IMR-90 (cell line): ENCODE measurements around the gene RAI14. TPM values are rescaled to one million over a fixed set of nuclear protein-coding genes. Genes with fewer than 3 reads are reported as not detected.

Experiments
- ATAC-seq: fragments of 200-7000 bp; cut with Tn5 transposase; 2 replicates; pipeline ENCODE4 v1.9.1; 2020; ENCODE audit warnings: low read depth, mild to moderate bottlenecking, moderate library complexity
- BruUV-seq: library from RNA; stranded (reverse); fragments of 400-500 nt; replicated peaks from 2 replicates; lab custom pipeline; 2021; lab: Mats Ljungman, UMichigan
- CTCF ChIA-PET: fragments of 300-600 bp; formaldehyde crosslinking; extraction: SDS; loops from one replicate; lab custom pipeline; 2021; ENCODE audit warnings: antibody characterized with exemption; lab: Yijun Ruan, JAX
- POLR2A ChIA-PET: fragments of 300-600 bp; sonication (Branson Sonifier 250); formaldehyde crosslinking; loops from one replicate; lab custom pipeline; 2022; ENCODE audit warnings: antibody characterized with exemption; ENCODE audit not compliant: unreplicated experiment; lab: Charles Lee
- DNase-seq: peaks from one replicate; pipeline ENCODE4 v3.0.0; 2013
- H2AFZ ChIP-seq: replicated peaks from 2 replicates; pipeline ENCODE3; 2013; ENCODE audit warnings: low read length, mild to moderate bottlenecking; ENCODE audit not compliant: poor library complexity
- H2AK5ac ChIP-seq: 2 replicates; pipeline ENCODE4 v1.6.1; 2013; ENCODE audit warnings: low read depth, low read length, inconsistent platforms
- H2AK9ac ChIP-seq: replicated peaks from 2 replicates; pipeline ENCODE3; 2013; ENCODE audit warnings: mild to moderate bottlenecking, low read depth, low read length, moderate library complexity; ENCODE audit not compliant: poor library complexity
- H2BK120ac ChIP-seq: 2 replicates; pipeline ENCODE4 v1.6.1; 2013; ENCODE audit warnings: low read depth, low read length, inconsistent platforms
- H2BK15ac ChIP-seq: 3 replicates; pipeline ENCODE4 v1.6.1; 2013; ENCODE audit warnings: low read depth, low read length, inconsistent platforms
- H2BK20ac ChIP-seq: 2 replicates; pipeline ENCODE4 v1.6.1; 2013; ENCODE audit warnings: low read depth, mild to moderate bottlenecking, inconsistent platforms, low read length, moderate library complexity
- H2BK5ac ChIP-seq: 2 replicates; pipeline ENCODE4 v1.6.1; 2013; ENCODE audit warnings: mild to moderate bottlenecking, low read depth, low read length, inconsistent platforms; ENCODE audit not compliant: poor library complexity, severe bottlenecking
- H3K14ac ChIP-seq: replicated peaks from 2 replicates; pipeline ENCODE4 v1.6.1; 2013; ENCODE audit warnings: low read depth, low read length, inconsistent platforms
- H3K18ac ChIP-seq: 2 replicates; pipeline ENCODE4 v1.6.1; 2013; ENCODE audit warnings: low read depth, low read length, control low read depth
- H3K23ac ChIP-seq: 2 replicates; pipeline ENCODE4 v1.6.1; 2013; ENCODE audit warnings: low read depth, low read length, inconsistent platforms
- H3K27ac ChIP-seq: 2 replicates; pipeline ENCODE4 v1.5.1; 2013; ENCODE audit warnings: mild to moderate bottlenecking, control low read depth, low read length; ENCODE audit not compliant: insufficient read depth
- H3K27me3 ChIP-seq: 2 replicates; pipeline ENCODE4 v1.6.1; 2013; ENCODE audit warnings: low read length; ENCODE audit not compliant: control insufficient read depth, insufficient read depth
- H3K36me3 ChIP-seq: 2 replicates; pipeline ENCODE4 v1.6.1; 2013; ENCODE audit warnings: low read length, mixed read lengths; ENCODE audit not compliant: control insufficient read depth, insufficient read depth
- H3K4ac ChIP-seq: 2 replicates; pipeline ENCODE4 v1.6.1; 2013; ENCODE audit warnings: low read depth, low read length, inconsistent platforms
- H3K4me1 ChIP-seq: 2 replicates; pipeline ENCODE4 v1.6.1; 2013; ENCODE audit warnings: low read length, mixed read lengths; ENCODE audit not compliant: control insufficient read depth, insufficient read depth
- H3K4me2 ChIP-seq: 2 replicates; pipeline ENCODE4 v1.6.1; 2013; ENCODE audit warnings: low read depth, mild to moderate bottlenecking, control low read depth, low read length, moderate library complexity
- H3K4me3 ChIP-seq: 2 replicates; pipeline ENCODE4 v1.5.1; 2013; ENCODE audit warnings: low read depth, mild to moderate bottlenecking, control low read depth, low read length, moderate library complexity; ENCODE audit not compliant: insufficient read depth
- H3K56ac ChIP-seq: 2 replicates; pipeline ENCODE4 v1.6.1; 2013; ENCODE audit warnings: low read length, inconsistent platforms; ENCODE audit not compliant: insufficient read depth; ENCODE audit errors: extremely low read depth
- H3K79me1 ChIP-seq, 2 experiments: 2 replicates each; pipeline ENCODE4 v1.6.1; 2013; ENCODE audit warnings: low read length in 2 of 2, inconsistent platforms in 1 of 2, low read depth in 1 of 2
- H3K9ac ChIP-seq: 2 replicates; pipeline ENCODE4 v1.6.1; 2013; ENCODE audit warnings: low read depth, low read length, control low read depth
- H3K9me1 ChIP-seq: 2 replicates; pipeline ENCODE4 v1.6.1; 2013; ENCODE audit warnings: low read length, inconsistent platforms; ENCODE audit not compliant: insufficient read depth
- H3K9me3 ChIP-seq: 2 replicates; pipeline ENCODE4 v1.6.1; 2013; ENCODE audit warnings: low read length; ENCODE audit not compliant: control insufficient read depth, insufficient read depth
- H4K20me1 ChIP-seq: 2 replicates; pipeline ENCODE4 v1.6.1; 2013; ENCODE audit warnings: low read length, inconsistent platforms; ENCODE audit not compliant: insufficient read depth
- H4K5ac ChIP-seq: 2 replicates; pipeline ENCODE4 v1.6.1; 2013; ENCODE audit warnings: mild to moderate bottlenecking, low read depth, low read length, control low read depth
- H4K8ac ChIP-seq, 2 experiments: 2 replicates each; pipeline ENCODE4 v1.6.1; 2013; ENCODE audit warnings: low read depth in 2 of 2, low read length in 2 of 2, control low read depth in 1 of 2, inconsistent platforms in 1 of 2
- H4K91ac ChIP-seq: 2 replicates; pipeline ENCODE4 v1.6.1; 2013; ENCODE audit warnings: low read depth, low read length, inconsistent platforms; ENCODE audit not compliant: insufficient read depth
- CHD1 ChIP-seq: IDR thresholded peaks from 2 replicates; pipeline ENCODE4 v1.6.1; 2012; ENCODE audit warnings: low read depth, low read length, improper control_type of control experiment
- FOS ChIP-seq: fragments of 150-350 bp; IDR thresholded peaks from 2 replicates; pipeline ENCODE4 v1.6.1; 2016; ENCODE audit warnings: low read depth, low read length
- MAFK ChIP-seq: IDR thresholded peaks from 2 replicates; pipeline ENCODE4 v1.6.1; 2012; ENCODE audit warnings: low read depth, low read length, improper control_type of control experiment
- MXI1 ChIP-seq: IDR thresholded peaks from 2 replicates; pipeline ENCODE4 v1.6.1; 2012; ENCODE audit warnings: low read depth, mild to moderate bottlenecking, low read length, moderate library complexity, borderline replicate concordance
- POLR2A ChIP-seq: IDR thresholded peaks from 2 replicates; pipeline ENCODE4 v1.6.1; 2012; ENCODE audit warnings: mild to moderate bottlenecking, low read depth, low read length
- RCOR1 ChIP-seq: IDR thresholded peaks from 2 replicates; pipeline ENCODE4 v1.6.1; 2012; ENCODE audit warnings: mild to moderate bottlenecking, low read length, improper control_type of control experiment; ENCODE audit not compliant: insufficient replicate concordance
- RFX5 ChIP-seq: IDR thresholded peaks from 2 replicates; pipeline ENCODE4 v1.8.0; 2012; ENCODE audit warnings: low read depth, mild to moderate bottlenecking, low read length, moderate library complexity
- USF2 ChIP-seq: fragments of 150-350 bp; IDR thresholded peaks from 2 replicates; pipeline ENCODE4 v1.6.1; 2017; ENCODE audit warnings: mild to moderate bottlenecking, antibody characterized with exemption, low read length, low read depth
- WGBS, 2 experiments: methylation state at CpG; one replicate each; pipeline versions ENCODE4 v1.1.5 to v1.1.7; 2013; ENCODE audit warnings: missing lambda C conversion rate in 2 of 2; ENCODE audit not compliant: insufficient read length in 1 of 2; ENCODE audit errors: extremely low coverage in 2 of 2; 5-methylcytosine and 5-hydroxymethylcytosine counted together
- dilution Hi-C: fragments of 300-500 bp; cut with HindIII; formaldehyde crosslinking; loops from one replicate; pipeline ENCODE4 v1.14.3; 2018; ENCODE audit warnings: low sequenced_read_pairs; ENCODE audit not compliant: unreplicated experiment
- in situ Hi-C: fragments of 300-500 bp; cut with MboI; formaldehyde crosslinking; loops from 3 replicates; pipeline ENCODE4 v1.14.3; 2019; ENCODE audit warnings: low sequenced_read_pairs, inconsistent platforms, mixed read lengths
- intact Hi-C: fragments of 100-400 bp; cut with micrococcal nuclease; formaldehyde crosslinking; loops from 2 replicates; pipeline ENCODE4 v1.10.0; 2022
- polyA plus RNA-seq, 3 experiments: library from polyadenylated mRNA; depleted of rRNA; stranded (reverse); fragments of >200 nt; gene quantifications; 2 replicates each; pipeline ENCODE4 v1.2.3, GENCODE V29; 2012; ENCODE audit warnings: low replicate concordance in 1 of 3
- total RNA-seq: library from RNA; depleted of rRNA; stranded (reverse); fragments of >200 nt; gene quantifications from 2 replicates; pipeline ENCODE4 v1.2.3, GENCODE V29; 2012

Gene RAI14
- total and polyA plus RNA-seq, 2 of the 4 experiments (the other 2 are of a cell fraction) = 221 to 267 TPM

DNA sequence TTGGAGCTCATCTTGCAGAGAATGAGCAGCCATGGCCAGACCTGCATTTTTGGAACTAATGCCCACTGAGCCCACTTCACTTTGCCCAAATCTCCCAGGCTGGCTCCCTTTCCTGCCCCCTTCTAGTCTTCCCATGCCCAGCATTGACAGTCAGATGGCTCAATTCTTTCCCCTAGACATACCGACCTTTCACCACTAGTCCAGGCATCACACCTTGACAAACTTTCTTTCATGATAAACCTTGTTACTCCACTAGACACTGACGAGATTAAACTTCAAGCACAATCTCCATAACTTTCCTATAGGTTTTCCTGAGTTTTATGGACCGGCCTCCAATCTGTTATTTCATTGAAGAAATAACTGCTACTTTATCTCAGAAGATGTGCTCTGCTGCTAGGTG is 47.8 kb upstream of the RAI14 start:
- H2AK5ac ChIP-seq = peak overlapping the region; percentile 93
- in situ Hi-C loops (no loop called here), intact Hi-C loops (loop anchor here (5.0 kb wide), 1 partner anchor 86 kb away; no protein-coding TSS in a partner anchor), dilution Hi-C loops (no loop called here)
- TF ChIP-seq FOS = no peak
- no peak for TF ChIP-seq RCOR1
- no peak for TF ChIP-seq MXI1
- TF ChIP-seq CHD1 = no peak
- TF ChIP-seq RFX5 = no peak
- TF ChIP-seq USF2 = no peak
- no peak for TF ChIP-seq POLR2A
- TF ChIP-seq MAFK = no peak
- H3K27ac ChIP-seq = peak overlapping the region; percentile 72
- H2AFZ ChIP-seq = no peak overlapping the region
- H2AK9ac ChIP-seq = no peak overlapping the region
- peak overlapping the region; percentile 54; the same call in 1 of the 2 replicates for H3K23ac ChIP-seq
- H3K9me1 ChIP-seq = peaks cover 13% of the 10 kb centered on the region
- peak overlapping the region; percentile 57; the same call in 2 of the 3 replicates for H2BK15ac ChIP-seq
- peak overlapping the region; percentile 82 for H4K91ac ChIP-seq
- H3K79me1 ChIP-seq = peaks cover 0 to 14% of the 10 kb centered on the region in 2 experiments; a peak in 2 of 4 replicates
- H3K36me3 ChIP-seq = no peaks in the 10 kb centered on the region
- no peak overlapping the region for H3K9ac ChIP-seq
- 80% methylated on average over 1 of the region's 3 CpGs; no CpG with 5 or more reads in 1 of the 2 experiments for WGBS, 2 experiments
- peaks cover 10% of the 10 kb centered on the region for H3K4me1 ChIP-seq
- peak overlapping the region; percentile 88 for H2BK120ac ChIP-seq
- H3K4ac ChIP-seq = peak overlapping the region; percentile 89
- peak overlapping the region; percentile 67 for H4K5ac ChIP-seq
- no peak for DNase-seq
- peak overlapping the region; percentile 11 to 63; a peak in 3 of 4 replicates for H4K8ac ChIP-seq
- peak overlapping the region; percentile 93 for H2BK20ac ChIP-seq
- POLR2A ChIA-PET = no interaction called here
- H3K4me3 ChIP-seq = no peak overlapping the region
- CTCF ChIA-PET = interaction anchor here (0.7 to 1.3 kb wide), 2 partner anchors 27 to 84 kb away, joined by 3 to 4 read pairs; no protein-coding TSS in a partner anchor
- H3K27me3 ChIP-seq = no peaks in the 10 kb centered on the region
- H3K18ac ChIP-seq = peak overlapping the region; percentile 58
- H3K14ac ChIP-seq = peak overlapping the region; percentile 50
- H3K9me3 ChIP-seq = no peaks in the 10 kb centered on the region
- ATAC-seq = no peak
- no peaks in the 10 kb centered on the region for H4K20me1 ChIP-seq
- H3K56ac ChIP-seq = peak overlapping the region; percentile 89; the same call in 1 of the 2 replicates
- H2BK5ac ChIP-seq = peak overlapping the region; percentile 98
- no TSS peak for BruUV-seq
- peak overlapping the region; percentile 6; the same call in 1 of the 2 replicates for H3K4me2 ChIP-seq
